ENCODE measurements around the gene ARPP21.

Gene ARPP21

GRCh38 chr3:35675621-35676020 is 36.3 kb downstream of the ARPP21 start:
- DNase-seq (ENCODE audit: low read depth in 2 of 2), result no peak

- DNase-seq (ENCODE audit: low read depth in 2 of 2), result no peak
Measured at GRCh38 chr3:35677797-35678196, 38.5 kb downstream of the ARPP21 start.

- no peak for DNase-seq (ENCODE audit: low read depth in 2 of 2)
Measured at GRCh38 chr3:35678643-35679161, 39.4 kb downstream of the ARPP21 start.

- DNase-seq (ENCODE audit: low read depth in 2 of 2), result no peak
Measured at GRCh38 chr3:35679409-35680080, 40.2 kb downstream of the ARPP21 start.

- DNase-seq (ENCODE audit: low read depth in 2 of 2), result no peak
Measured at GRCh38 chr3:35680866-35681650, 41.7 kb downstream of the ARPP21 start.

- DNase-seq (ENCODE audit: low read depth in 2 of 2), result no peak
Measured at GRCh38 chr3:35685153-35685552, 45.8 kb downstream of the ARPP21 start.

- no peak for DNase-seq (ENCODE audit: low read depth in 2 of 2)
Measured at GRCh38 chr3:35688826-35689225, 49.5 kb downstream of the ARPP21 start.

GRCh38 chr3:35690271-35690670 is 50.9 kb downstream of the ARPP21 start:
- no peak for DNase-seq (ENCODE audit: low read depth in 2 of 2)

- no peak for DNase-seq (ENCODE audit: low read depth in 2 of 2)
Measured at GRCh38 chr3:35705904-35706303, 66.6 kb downstream of the ARPP21 start.

GRCh38 chr3:35707904-35708303 is 68.6 kb downstream of the ARPP21 start:
- DNase-seq (ENCODE audit: low read depth in 2 of 2), result no peak

- DNase-seq (ENCODE audit: low read depth in 2 of 2), result no peak
Measured at GRCh38 chr3:35708394-35709271, 69.3 kb downstream of the ARPP21 start.

- DNase-seq (ENCODE audit: low read depth in 2 of 2), result no peak
Measured at GRCh38 chr3:35709691-35710090, 70.4 kb downstream of the ARPP21 start.

- DNase-seq (ENCODE audit: low read depth in 2 of 2), result no peak
Measured at GRCh38 chr3:35710554-35710953, 71.2 kb downstream of the ARPP21 start.

GRCh38 chr3:35718921-35719320 is 79.6 kb downstream of the ARPP21 start:
- DNase-seq (ENCODE audit: low read depth in 2 of 2), result no peak

GRCh38 chr3:35721628-35722027 is 82.3 kb downstream of the ARPP21 start:
- no peak for DNase-seq (ENCODE audit: low read depth in 2 of 2)

GRCh38 chr3:35722902-35723301 is 83.6 kb downstream of the ARPP21 start:
- DNase-seq (ENCODE audit: low read depth in 2 of 2), result no peak

GRCh38 chr3:35723480-35724097 is 84.3 kb downstream of the ARPP21 start:
- no peak for DNase-seq (ENCODE audit: low read depth in 2 of 2)

- DNase-seq (ENCODE audit: low read depth in 2 of 2), result no peak
Measured at GRCh38 chr3:35724106-35724505, 84.8 kb downstream of the ARPP21 start.

GRCh38 chr3:35727179-35727578 is 87.9 kb downstream of the ARPP21 start:
- DNase-seq (ENCODE audit: low read depth in 2 of 2), result no peak

- no peak for DNase-seq (ENCODE audit: low read depth in 2 of 2)
Measured at GRCh38 chr3:35733341-35733740, 94.0 kb downstream of the ARPP21 start.

- no peak for DNase-seq (ENCODE audit: low read depth in 2 of 2)
Measured at GRCh38 chr3:35733864-35734263, 94.5 kb downstream of the ARPP21 start.

- no peak for DNase-seq (ENCODE audit: low read depth in 2 of 2)
Measured at GRCh38 chr3:35737080-35737479, 97.8 kb downstream of the ARPP21 start.

Measured in stimulated activated CD4-positive, alpha-beta T cell treated with anti-CD3 and anti-CD28 coated beads, Interleukin-15, amount 100 ng/mL, for 48 hours (primary cell).